GM18505 (cell line): ENCODE results near the gene CEP112.

Experiments used
- ATAC-seq: cut with Tn5 transposase; IDR thresholded peaks from one replicate; pipeline ENCODE4 v1.9.1; 2021; ENCODE audit not compliant: unreplicated experiment
- POLR2A ChIP-seq: IDR thresholded peaks from 4 replicates; pipeline ENCODE4 v1.6.1; 2011; ENCODE audit warnings: borderline replicate concordance; ENCODE audit not compliant: insufficient read depth, insufficient read length; ENCODE audit errors: extremely low read depth

CEP112 gene

GRCh38 chr17:65587534-65588180 lies 604.3 kb downstream of the CEP112 start:
- ATAC-seq: no peak

GRCh38 chr17:65586899-65587298 lies 605.0 kb downstream of the CEP112 start:
- ATAC-seq: no peak
- TF ChIP-seq POLR2A: no peak

More at GRCh38 chr17:65587534-65588180, 604.3 kb downstream of the CEP112 start:
- no peak for TF ChIP-seq POLR2A
